ENCODE data around the gene PIAS3. TPM values are rescaled to one million over a fixed set of nuclear protein-coding genes. Genes with fewer than 3 reads are reported as not detected.

PIAS3 gene
- total RNA-seq, 1 donor from 2014 or later = 14.6 TPM

Small RNAs within 50 kb of the gene (microRNA-seq; reads per million reads assigned to microRNA genes)
- not detected for gene MIR6736

Other genes starting within 250 kb of the PIAS3 start
- gene PDZK1, start 151.7 kb downstream of the PIAS3 start, total RNA-seq = 0.16 TPM
- gene CD160, start 139.6 kb downstream of the PIAS3 start, total RNA-seq = not detected
- 51.1 TPM for gene RNF115, start 35.0 kb downstream of the PIAS3 start, total RNA-seq
- gene POLR3C, start 34.9 kb downstream of the PIAS3 start, total RNA-seq = 13.4 TPM
- gene NUDT17, start 13.5 kb downstream of the PIAS3 start, total RNA-seq = 2.2 TPM
- gene ANKRD35, start 26.8 kb upstream of the PIAS3 start, total RNA-seq = 0.77 TPM
- 3.7 TPM for gene ITGA10, start 51.0 kb upstream of the PIAS3 start, total RNA-seq
- gene PEX11B, start 59.6 kb upstream of the PIAS3 start, total RNA-seq = 24.4 TPM
- gene RBM8A, start 68.4 kb upstream of the PIAS3 start, total RNA-seq = 64.4 TPM
- 23.0 TPM for gene LIX1L, start 98.9 kb upstream of the PIAS3 start, total RNA-seq
- gene ANKRD34A, start 105.5 kb upstream of the PIAS3 start, total RNA-seq = 0.66 TPM
- gene POLR3GL, start 105.6 kb upstream of the PIAS3 start, total RNA-seq = 45.6 TPM
- 753 TPM for gene TXNIP, start 137.5 kb upstream of the PIAS3 start, total RNA-seq
- 90.3 TPM for gene HJV, start 162.7 kb upstream of the PIAS3 start, total RNA-seq

Measured in left ventricle myocardium inferior (tissue), 1 donor.